ENCODE data around the gene DNAJC4.
"Not testable (repeated sequence)": the region's sequence is repeated elsewhere in the genome, so short reads cannot be mapped to it uniquely, and the experiment has no call there.

Gene DNAJC4

GRCh38 chr11:64246621-64246870 lies 16.2 kb downstream of the DNAJC4 start:
- not testable (repeated sequence) for DNase-seq

- DNase-seq, result peak; percentile 93
These were observed 16.8 kb downstream of the DNAJC4 start, which contains the start of gene PPP1R14B for GRCh38 chr11:64246871-64247728. TSS of gene PPP1R14B (minus strand) at chr11:64246943. CDS start at chr11:64246673, 270 bp downstream.

- no peak for DNase-seq
These were observed 17.6 kb downstream of the DNAJC4 start for GRCh38 chr11:64247729-64248531.

- no peak for DNase-seq
These were observed 18.2 kb downstream of the DNAJC4 start for GRCh38 chr11:64248578-64248977.

- no peak for DNase-seq
These were observed 18.7 kb downstream of the DNAJC4 start for GRCh38 chr11:64249038-64249437.

- no peak for DNase-seq
These were observed 19.4 kb downstream of the DNAJC4 start for GRCh38 chr11:64249563-64250414.

- no peak for DNase-seq
These were observed 20.2 kb downstream of the DNAJC4 start for GRCh38 chr11:64250415-64251015.

GRCh38 chr11:64251016-64251752 lies 20.8 kb downstream of the DNAJC4 start, which contains the start of gene PLCB3:
TSS of gene PLCB3 (plus strand) at chr11:64251530. CDS start at chr11:64251650, 120 bp downstream.
- no peak for DNase-seq

- DNase-seq, result no peak
These were observed 21.3 kb downstream of the DNAJC4 start for GRCh38 chr11:64251753-64252002.

- no peak for DNase-seq
These were observed 21.9 kb downstream of the DNAJC4 start for GRCh38 chr11:64252003-64252872.

GRCh38 chr11:64253043-64253442 lies 22.7 kb downstream of the DNAJC4 start:
- no peak for DNase-seq

GRCh38 chr11:64253481-64253880 lies 23.1 kb downstream of the DNAJC4 start:
- no peak for DNase-seq

- no peak for DNase-seq
These were observed 24.0 kb downstream of the DNAJC4 start for GRCh38 chr11:64254326-64254725.

- DNase-seq, result no peak
These were observed 25.1 kb downstream of the DNAJC4 start for GRCh38 chr11:64255135-64256128.

GRCh38 chr11:64256300-64256699 lies 26.0 kb downstream of the DNAJC4 start:
- DNase-seq, result no peak

GRCh38 chr11:64258356-64258755 lies 28.0 kb downstream of the DNAJC4 start:
- DNase-seq, result no peak

GRCh38 chr11:64258946-64259532 lies 28.7 kb downstream of the DNAJC4 start:
- DNase-seq, result no peak

- DNase-seq, result no peak
These were observed 29.3 kb downstream of the DNAJC4 start for GRCh38 chr11:64259533-64260067.

- no peak for DNase-seq
These were observed 29.9 kb downstream of the DNAJC4 start for GRCh38 chr11:64260147-64260708.

Measured in left hindlimb (tissue), 1 donor.